ENCODE measurements around the gene RSRC1. TPM values are rescaled to one million over a fixed set of nuclear protein-coding genes. Genes with fewer than 3 reads are reported as not detected.
"Not testable (repeated sequence)": the region's sequence is repeated elsewhere in the genome, so short reads cannot be mapped to it uniquely, and the experiment has no call there.

The RSRC1 gene
- total RNA-seq, 4 donors from 2014 or later = 22.5 to 41.4 (median 32.9) TPM

DNA sequence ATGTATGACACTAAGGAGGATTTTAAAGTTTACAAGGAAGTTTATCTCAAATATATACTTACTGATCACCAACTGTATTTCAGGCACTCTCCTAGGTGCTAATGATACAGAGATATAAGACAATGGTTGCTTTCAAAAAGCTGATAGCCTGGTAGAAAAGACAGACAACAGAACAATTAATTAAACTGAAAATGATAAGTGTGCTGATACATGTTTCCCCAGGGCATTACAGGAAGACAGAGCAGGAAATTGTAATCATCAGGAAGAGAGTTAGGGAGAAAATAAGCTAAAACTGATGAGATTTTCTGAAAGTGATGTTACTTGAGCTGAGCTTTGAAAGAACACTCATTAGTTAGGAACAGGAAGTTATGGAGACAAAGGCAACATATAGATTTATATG is 229.7 kb downstream of the RSRC1 start:
- H3K4me3 ChIP-seq = no peak overlapping the region
- no peaks in the 10 kb centered on the region for H3K4me1 ChIP-seq
- no peak overlapping the region for H3K27ac ChIP-seq
- intact Hi-C loops (cut with DNase I) = no loop called here
- no peaks in the 10 kb centered on the region for H3K9me3 ChIP-seq
- H3K27me3 ChIP-seq = no peaks in the 10 kb centered on the region
- no peak for TF ChIP-seq POLR2A (IDR thresholded peaks at IDR 0.05)
- TF ChIP-seq, protein P1, sequence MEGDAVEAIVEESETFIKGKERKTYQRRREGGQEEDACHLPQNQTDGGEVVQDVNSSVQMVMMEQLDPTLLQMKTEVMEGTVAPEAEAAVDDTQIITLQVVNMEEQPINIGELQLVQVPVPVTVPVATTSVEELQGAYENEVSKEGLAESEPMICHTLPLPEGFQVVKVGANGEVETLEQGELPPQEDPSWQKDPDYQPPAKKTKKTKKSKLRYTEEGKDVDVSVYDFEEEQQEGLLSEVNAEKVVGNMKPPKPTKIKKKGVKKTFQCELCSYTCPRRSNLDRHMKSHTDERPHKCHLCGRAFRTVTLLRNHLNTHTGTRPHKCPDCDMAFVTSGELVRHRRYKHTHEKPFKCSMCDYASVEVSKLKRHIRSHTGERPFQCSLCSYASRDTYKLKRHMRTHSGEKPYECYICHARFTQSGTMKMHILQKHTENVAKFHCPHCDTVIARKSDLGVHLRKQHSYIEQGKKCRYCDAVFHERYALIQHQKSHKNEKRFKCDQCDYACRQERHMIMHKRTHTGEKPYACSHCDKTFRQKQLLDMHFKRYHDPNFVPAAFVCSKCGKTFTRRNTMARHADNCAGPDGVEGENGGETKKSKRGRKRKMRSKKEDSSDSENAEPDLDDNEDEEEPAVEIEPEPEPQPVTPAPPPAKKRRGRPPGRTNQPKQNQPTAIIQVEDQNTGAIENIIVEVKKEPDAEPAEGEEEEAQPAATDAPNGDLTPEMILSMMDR (IDR thresholded peaks at IDR 0.05) = no peak
- DNase-seq = no peak
- no peaks in the 10 kb centered on the region for H3K36me3 ChIP-seq

DNA sequence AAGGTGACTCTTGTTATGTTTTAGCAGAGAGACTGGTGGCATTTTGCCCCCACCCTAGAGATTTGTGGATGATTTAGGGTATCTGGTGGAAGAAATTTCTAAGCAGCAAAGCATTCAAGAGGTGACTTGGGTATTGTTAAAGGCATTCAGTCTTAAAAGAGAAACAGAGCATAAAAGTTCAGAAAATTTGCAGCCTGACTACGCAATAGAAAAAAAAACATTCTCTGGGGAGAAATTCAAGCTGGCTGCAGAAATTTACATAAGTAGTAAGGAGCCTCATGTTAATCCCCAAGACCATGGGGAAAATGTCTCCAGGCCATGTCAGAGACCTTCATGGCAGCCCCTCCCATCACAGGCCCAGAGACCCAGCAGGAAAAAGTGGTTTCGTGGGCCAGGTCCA is 231.1 kb downstream of the RSRC1 start:
- DNase-seq; intact Hi-C loops (cut with DNase I); H3K27me3 ChIP-seq; H3K27ac ChIP-seq; H3K4me3 ChIP-seq; H3K4me1 ChIP-seq; H3K9me3 ChIP-seq; H3K36me3 ChIP-seq: not testable (repeated sequence)
- 86 to 97% methylated on average over 2 of the region's 2 CpGs for WGBS, 2 donors

DNA sequence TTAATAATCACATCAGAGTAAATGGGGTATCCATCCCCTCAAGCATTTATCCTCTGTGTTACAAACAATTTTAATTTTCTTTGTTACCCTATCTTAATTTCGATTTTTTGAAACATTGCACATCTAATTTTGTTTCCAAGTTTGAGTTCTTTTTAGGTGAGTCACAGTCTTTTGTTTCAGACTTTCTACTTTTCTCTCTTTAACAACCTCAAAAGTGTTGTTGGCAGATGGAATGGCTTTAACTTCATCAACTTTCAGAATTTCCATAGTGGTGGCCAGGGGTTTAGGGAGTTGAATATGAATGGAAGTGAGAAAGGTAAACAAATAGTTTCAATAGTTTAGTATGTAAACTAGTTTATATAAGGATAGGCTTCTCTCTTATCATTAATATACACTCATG is 238.1 kb downstream of the RSRC1 start:
- Histone ChIP-seq H3K27me3 (no peaks in the 10 kb centered on the region), H3K4me1 (no peaks in the 10 kb centered on the region), H3K4me3 (no peak overlapping the region), H3K27ac (no peak overlapping the region), H3K36me3 (no peaks in the 10 kb centered on the region), H3K9me3 (no peaks in the 10 kb centered on the region)
- intact Hi-C loops (cut with DNase I) = no loop called here
- WGBS, 2 donors = 30 to 45% methylated on average over 1 of the region's 1 CpG
- TF ChIP-seq POLR2A (IDR thresholded peaks at IDR 0.05) = no peak
- TF ChIP-seq, protein P1 (IDR thresholded peaks at IDR 0.05) = no peak
- no peak for DNase-seq

DNA sequence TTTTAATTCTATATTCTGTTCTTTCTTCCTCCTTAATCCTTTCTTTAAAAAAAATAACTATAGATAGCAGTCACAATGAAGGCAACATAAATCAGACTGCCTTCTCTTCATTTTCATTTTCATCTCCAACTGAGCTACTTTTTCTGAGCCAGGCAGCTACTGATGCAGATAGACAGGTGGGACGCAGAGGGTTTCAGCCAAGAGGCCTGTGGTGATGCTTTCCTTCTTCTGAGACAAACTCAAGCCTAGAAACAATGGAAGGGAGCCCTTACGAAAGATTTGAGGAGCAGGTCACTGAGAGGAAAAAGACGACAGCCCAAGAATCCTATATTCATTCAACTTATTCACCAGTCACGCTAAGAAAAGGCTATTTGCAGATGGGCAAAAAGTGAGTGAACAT is 241.1 kb downstream of the RSRC1 start:
- Histone ChIP-seq H3K4me1 (no peaks in the 10 kb centered on the region), H3K4me3 (no peak overlapping the region), H3K36me3 (no peaks in the 10 kb centered on the region), H3K9me3 (no peaks in the 10 kb centered on the region), H3K27me3 (no peaks in the 10 kb centered on the region), H3K27ac (no peak overlapping the region)
- TF ChIP-seq POLR2A (IDR thresholded peaks at IDR 0.05) = no peak
- TF ChIP-seq, protein P1 (IDR thresholded peaks at IDR 0.05) = no peak
- intact Hi-C loops (cut with DNase I) = no loop called here
- WGBS, 2 donors = 85 to 88% methylated on average over 3 to 4 of the region's 4 CpGs
- no peak for DNase-seq

DNA sequence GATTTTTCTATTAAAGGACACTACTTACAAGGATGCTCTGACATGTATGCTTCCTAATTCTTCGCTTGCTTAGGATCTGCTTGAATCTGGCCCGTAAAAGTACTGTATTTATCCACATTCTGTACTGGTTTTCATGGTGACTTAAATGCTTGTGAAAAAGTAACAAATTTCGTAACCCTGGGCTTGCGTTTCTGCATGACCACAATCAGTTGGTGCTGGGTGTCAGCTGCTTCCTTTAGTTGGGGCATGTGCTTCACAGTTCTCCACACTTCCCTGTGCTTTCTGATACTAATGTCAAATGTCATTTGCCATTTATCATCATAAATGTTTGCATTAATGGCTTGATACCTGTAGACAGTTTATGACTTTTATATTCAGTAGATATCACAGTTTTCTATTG is 242.7 kb downstream of the RSRC1 start:
- TF ChIP-seq, protein P1 (IDR thresholded peaks at IDR 0.05) = no peak
- TF ChIP-seq POLR2A (IDR thresholded peaks at IDR 0.05) = no peak
- H3K9me3 ChIP-seq = no peaks in the 10 kb centered on the region
- H3K4me3 ChIP-seq = no peak overlapping the region
- intact Hi-C loops (cut with DNase I) = no loop called here
- H3K27ac ChIP-seq = no peak overlapping the region
- H3K36me3 ChIP-seq = no peaks in the 10 kb centered on the region
- H3K4me1 ChIP-seq = no peaks in the 10 kb centered on the region
- WGBS, 2 donors = 75 to 80% methylated on average over 4 of the region's 4 CpGs
- H3K27me3 ChIP-seq = no peaks in the 10 kb centered on the region
- no peak for DNase-seq

DNA sequence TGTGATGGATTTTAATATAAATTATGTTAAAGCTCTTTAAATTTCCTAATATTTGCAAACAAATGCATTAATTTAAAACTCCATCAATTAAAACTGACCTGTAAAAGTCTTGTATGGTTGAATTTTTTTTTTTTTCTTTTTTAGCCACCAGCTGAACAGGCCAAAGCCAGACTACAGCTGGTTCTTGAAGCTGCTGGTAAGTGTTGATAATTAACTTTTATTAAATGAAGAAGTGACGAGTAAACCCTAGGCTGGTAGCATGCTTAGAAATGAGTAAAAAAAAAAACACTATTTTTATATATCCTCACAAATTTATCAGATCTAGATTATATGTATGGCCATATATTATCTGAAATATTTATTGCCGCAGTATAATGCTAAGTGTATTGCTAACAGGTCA is 244.8 kb downstream of the RSRC1 start:
- Histone ChIP-seq H3K4me1 (no peaks in the 10 kb centered on the region), H3K27me3 (no peaks in the 10 kb centered on the region), H3K27ac (no peak overlapping the region), H3K36me3 (no peaks in the 10 kb centered on the region), H3K9me3 (no peaks in the 10 kb centered on the region), H3K4me3 (no peak overlapping the region)
- TF ChIP-seq, protein P1 (IDR thresholded peaks at IDR 0.05) = no peak
- no peak for TF ChIP-seq POLR2A (IDR thresholded peaks at IDR 0.05)
- 94 to 95% methylated on average over 2 of the region's 2 CpGs for WGBS, 2 donors
- intact Hi-C loops (cut with DNase I) = no loop called here
- DNase-seq = no peak

Measured in esophagus squamous epithelium (tissue), 5 donors.